ENCODE data around the gene DGKQ. TPM values are rescaled to one million over a fixed set of nuclear protein-coding genes. Genes with fewer than 3 reads are reported as not detected.

The DGKQ gene
- total and polyA plus RNA-seq, 2 of the 13 experiments (the other 11 are each of a cell fraction or from before 2014, with no cell fraction given): 4.5 to 7.2 TPM

- TF ChIP-seq ZNF747 (CRISPR knock-in tag; IDR thresholded peaks at IDR 0.05; ENCODE audit: borderline replicate concordance): no peak
- no peak for TF ChIP-seq TERF1 (CRISPR knock-in tag; IDR thresholded peaks at IDR 0.05)
- no peak for TF ChIP-seq CREB1 (IDR thresholded peaks at IDR 0.05)
- no peak for TF ChIP-seq CREB1 (CRISPR knock-in tag; IDR thresholded peaks at IDR 0.05)
- TF ChIP-seq ZNF329 (CRISPR knock-in tag; IDR thresholded peaks at IDR 0.05; ENCODE audit: low read depth): no peak
- TF ChIP-seq SIX1 (CRISPR knock-in tag; IDR thresholded peaks at IDR 0.05; ENCODE audit: borderline replicate concordance): no peak
- no peak for TF ChIP-seq NONO (IDR thresholded peaks at IDR 0.05)
- no peak for TF ChIP-seq NONO (CRISPR knock-in tag; conservative IDR thresholded peaks at IDR 0.05)
- 0 out of 2 replicates have a peak, but pooled peaks have one; percentile 48 for TF ChIP-seq TOPORS (CRISPR knock-in tag; IDR thresholded peaks at IDR 0.05)
- TF ChIP-seq MIER3 (CRISPR knock-in tag; IDR thresholded peaks at IDR 0.05; ENCODE audit: borderline replicate concordance): no peak
- no peak for TF ChIP-seq PHF5A (CRISPR knock-in tag; IDR thresholded peaks at IDR 0.05; ENCODE audit: low read depth, unreplicated experiment)
- TF ChIP-seq DR1 (CRISPR knock-in tag; IDR thresholded peaks at IDR 0.05): no peak
- TF ChIP-seq CSRNP2 (CRISPR knock-in tag; conservative IDR thresholded peaks at IDR 0.05; ENCODE audit: low read depth): no peak
- TF ChIP-seq ZNF414 (CRISPR knock-in tag; IDR thresholded peaks at IDR 0.05): no peak
- no peak for TF ChIP-seq SRY (CRISPR knock-in tag; IDR thresholded peaks at IDR 0.05)
- TF ChIP-seq ZNF382 (CRISPR knock-in tag; IDR thresholded peaks at IDR 0.05; ENCODE audit: borderline replicate concordance): no peak
- TF ChIP-seq ZNF615 (CRISPR knock-in tag; IDR thresholded peaks at IDR 0.05; ENCODE audit: borderline replicate concordance): no peak
- no peak for TF ChIP-seq DPF2 (CRISPR knock-in tag; IDR thresholded peaks at IDR 0.05; ENCODE audit: borderline replicate concordance, low read depth)
- TF ChIP-seq ZNF597 (CRISPR knock-in tag; IDR thresholded peaks at IDR 0.05): no peak
- TF ChIP-seq PRDM10 (CRISPR knock-in tag; IDR thresholded peaks at IDR 0.05; ENCODE audit: low read depth): no peak
Measured at GRCh38 chr4:1009542-1010394, 36.4 kb upstream of the DGKQ start (continued).
